A204.1 (cell line): ENCODE data around the gene UQCRC1.

Experiments used
- FAIRE-seq: peaks from 2 replicates; lab custom pipeline; 2012; peaks lifted over from hg19 to GRCh38; lab: Jason Lieb, UNC

Gene UQCRC1

GRCh38 chr3:48598323-48599076 is 10.9 kb downstream of the UQCRC1 start:
- FAIRE-seq, result no peak

DNA sequence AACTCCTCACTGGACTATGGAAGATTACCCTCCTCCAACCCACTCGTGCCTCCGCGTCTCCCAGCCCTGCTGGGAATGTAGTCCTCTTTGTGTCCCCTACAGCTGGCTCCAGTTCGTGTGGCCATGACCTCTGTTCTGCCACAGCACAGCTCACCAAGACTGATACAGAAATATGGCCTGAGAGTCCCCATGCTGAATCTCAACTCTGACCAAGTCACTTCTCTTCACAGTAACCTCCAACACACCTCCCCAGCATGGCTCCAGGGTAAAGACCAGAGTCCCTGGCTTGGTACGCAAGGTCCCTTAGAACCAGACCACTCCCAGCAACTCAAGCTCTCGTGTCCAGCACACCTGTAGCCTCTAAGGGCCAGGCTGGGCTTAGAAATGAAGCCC is 12.0 kb downstream of the UQCRC1 start:
- no peak for FAIRE-seq

GRCh38 chr3:48596676-48597407 is 12.6 kb downstream of the UQCRC1 start:
- FAIRE-seq, result no peak

DNA sequence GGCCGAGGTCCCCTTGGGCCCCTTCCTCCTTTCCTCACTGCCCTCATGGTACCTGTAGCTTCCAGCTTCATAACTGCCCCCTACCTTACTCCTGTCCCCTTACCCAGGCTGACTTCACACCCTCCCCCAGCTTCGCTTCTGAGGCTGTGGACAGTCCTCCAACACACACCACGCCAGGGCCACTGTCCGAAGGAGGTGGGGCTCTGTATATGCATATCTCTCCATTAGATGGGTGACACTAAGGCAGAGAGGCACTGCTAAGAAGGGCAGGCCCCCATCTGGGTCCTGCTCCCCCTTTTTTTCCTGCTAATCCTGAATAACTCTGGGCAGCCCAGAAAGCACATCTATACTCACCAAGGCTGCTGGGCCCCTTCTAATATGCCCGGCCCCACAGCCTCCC is 13.3 kb downstream of the UQCRC1 start:
- no peak for FAIRE-seq

GRCh38 chr3:48595526-48596121 is 13.8 kb downstream of the UQCRC1 start:
- FAIRE-seq, result no peak

DNA sequence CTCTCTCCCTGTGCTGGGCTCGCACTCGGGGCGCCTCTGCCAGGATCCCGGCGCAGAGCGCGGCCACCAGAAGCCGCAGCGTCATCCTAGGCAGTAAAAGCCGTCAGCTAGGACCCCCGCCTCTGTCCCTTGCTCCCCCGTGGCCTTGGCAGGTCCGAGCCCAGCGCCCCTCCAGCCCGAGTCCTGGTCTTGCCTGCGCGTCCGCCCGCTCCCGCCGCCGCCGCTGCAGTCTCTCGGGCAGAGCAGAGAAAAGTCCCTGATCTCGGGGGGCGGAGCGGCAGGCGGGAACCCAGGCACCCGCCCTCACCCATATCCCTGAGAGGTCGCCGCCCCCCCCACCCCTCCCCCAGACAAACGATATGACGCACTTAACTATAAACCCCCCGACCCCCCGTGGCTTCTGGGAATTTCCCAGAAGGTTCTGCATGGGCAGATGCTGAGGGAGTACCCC is 14.3 kb downstream of the UQCRC1 start, which contains the start of gene COL7A1:
Gene COL7A1 (minus strand): TSS at position 255 of the 451 bp plus-strand sequence. CDS start 170 bp downstream, at position 85.
- no peak for FAIRE-seq

DNA sequence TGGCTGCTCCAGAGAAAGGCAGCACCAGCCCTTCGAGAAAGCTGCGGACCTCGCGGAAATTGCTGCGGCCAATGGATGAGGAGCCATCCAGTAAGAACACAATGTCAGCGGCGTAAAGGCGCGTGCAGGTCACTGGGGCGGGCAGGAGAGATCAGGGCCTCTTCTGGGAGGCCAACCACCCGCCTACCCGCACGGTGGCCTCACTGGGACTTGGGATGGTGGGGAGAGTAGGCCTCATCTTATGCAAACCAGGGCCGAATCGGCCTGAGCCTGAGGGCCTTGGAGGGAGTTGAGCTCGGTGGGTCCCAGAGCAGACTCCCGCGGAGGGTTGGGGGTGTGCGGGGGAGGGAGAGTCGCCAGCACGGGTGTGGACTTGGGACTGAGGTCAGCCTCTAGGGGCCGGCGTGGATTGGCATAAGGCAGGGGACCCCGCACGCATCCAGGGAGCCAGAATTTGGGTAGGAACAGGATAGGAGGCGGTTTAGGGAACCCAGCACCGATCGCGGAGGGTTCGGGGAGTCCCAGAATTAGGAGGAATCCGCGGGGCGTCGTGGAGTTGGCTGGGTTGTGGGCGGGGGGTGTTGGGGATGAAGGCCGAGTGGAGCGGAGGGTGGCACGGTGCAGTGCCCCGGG is 14.9 kb downstream of the UQCRC1 start:
- FAIRE-seq, result no peak

GRCh38 chr3:48593337-48593736 is 16.1 kb downstream of the UQCRC1 start:
- no peak for FAIRE-seq

DNA sequence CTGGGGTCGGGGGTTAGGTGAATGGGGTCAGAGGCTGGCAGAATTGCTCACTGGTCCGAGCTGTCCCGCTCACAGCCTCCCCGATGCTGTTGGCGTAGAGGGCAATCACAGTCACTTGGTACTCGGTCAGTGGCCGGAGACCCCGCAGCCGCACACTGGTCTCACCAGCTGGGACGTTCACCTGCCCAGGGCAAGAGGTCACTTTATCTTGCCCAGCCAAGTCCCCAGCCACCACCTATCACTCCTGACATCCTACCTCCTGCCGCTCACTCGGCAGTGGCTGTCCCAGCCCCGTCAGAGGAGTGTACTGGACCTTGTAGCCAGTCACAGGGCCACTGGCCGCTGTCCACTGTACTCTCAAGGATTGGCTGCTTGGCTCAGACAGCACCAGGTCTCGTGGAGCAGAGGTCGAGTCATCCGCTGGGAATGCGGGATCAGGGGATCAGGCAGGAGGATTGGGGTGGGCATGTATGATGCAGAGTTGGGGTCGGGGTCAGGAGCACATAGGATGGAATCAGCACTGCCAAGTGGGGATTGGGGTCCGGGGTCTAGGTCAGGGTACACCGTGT is 16.8 kb downstream of the UQCRC1 start:
- no peak for FAIRE-seq

DNA sequence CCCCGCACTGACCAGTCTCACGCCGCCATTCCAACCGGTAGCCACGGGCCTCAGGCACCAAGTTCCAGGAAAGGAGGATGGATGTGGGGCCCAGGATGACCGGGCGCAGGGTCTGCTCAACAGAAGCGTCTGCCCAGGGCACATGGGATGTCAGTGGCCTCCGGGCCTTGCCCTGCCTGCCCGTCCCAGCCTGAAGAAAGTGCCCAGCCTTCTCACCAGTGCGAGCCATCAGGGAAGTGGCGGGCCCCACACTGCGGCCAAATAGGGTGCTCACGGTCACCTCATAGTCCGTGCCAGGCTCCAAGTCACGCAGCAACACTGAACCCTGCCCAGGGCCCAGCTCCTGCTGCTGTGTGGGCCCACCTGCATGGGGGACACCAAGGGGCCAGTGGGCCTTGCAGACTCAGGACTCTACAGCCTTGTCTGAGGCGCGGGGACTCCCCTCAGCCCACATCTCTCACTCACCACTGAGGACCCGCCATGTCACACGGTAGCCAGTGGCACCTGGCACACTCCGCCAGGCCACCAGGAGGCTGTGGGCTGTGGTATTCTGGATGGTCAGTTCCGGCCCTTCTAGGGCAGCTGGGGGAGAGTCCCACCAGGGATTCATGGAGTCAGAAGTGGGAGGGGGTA is 17.4 kb downstream of the UQCRC1 start:
- FAIRE-seq, result no peak

DNA sequence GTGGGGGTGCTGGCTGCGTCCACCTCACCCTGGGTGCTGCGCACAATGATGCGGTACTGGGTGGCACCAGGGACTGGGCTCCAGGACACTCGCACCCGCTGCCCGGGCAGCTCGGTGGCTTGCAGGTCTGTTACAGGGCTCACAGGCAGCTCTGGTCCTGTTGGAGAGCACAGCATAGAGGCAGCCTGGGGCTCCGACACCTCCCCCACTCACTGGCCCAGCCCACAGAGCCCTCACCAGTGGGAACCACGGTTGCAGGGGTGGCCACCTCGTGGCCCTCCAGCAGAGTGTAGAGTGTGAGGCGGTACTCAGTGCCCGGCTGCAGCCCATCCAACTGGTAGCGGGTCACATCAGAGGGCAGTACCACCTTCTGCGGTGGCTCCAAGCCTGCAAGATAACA is 18.0 kb downstream of the UQCRC1 start:
- no peak for FAIRE-seq

- FAIRE-seq, result no peak
Measured at GRCh38 chr3:48588230-48588629, 21.2 kb downstream of the UQCRC1 start.

GRCh38 chr3:48587686-48588085 is 21.8 kb downstream of the UQCRC1 start:
- no peak for FAIRE-seq

DNA sequence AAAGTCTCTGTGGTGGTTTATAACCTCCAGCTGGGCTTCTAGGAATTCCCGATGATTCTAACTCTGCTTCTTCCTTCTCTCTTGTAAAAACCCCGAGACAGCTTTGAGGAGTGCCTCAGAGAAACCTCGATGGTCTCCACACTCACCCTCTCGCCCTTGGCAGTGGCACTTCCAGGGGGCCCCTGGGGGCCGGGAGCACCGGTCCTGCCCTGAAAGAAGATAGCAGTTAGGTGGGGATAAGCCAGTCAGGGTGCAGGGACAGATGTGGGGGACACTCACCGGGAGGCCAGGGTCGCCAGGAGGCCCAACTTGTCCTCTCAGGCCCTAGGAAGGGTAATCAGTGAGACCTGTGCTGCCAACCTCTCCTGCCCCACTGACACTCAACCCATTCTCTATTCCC is 24.0 kb downstream of the UQCRC1 start:
- no peak for FAIRE-seq

DNA sequence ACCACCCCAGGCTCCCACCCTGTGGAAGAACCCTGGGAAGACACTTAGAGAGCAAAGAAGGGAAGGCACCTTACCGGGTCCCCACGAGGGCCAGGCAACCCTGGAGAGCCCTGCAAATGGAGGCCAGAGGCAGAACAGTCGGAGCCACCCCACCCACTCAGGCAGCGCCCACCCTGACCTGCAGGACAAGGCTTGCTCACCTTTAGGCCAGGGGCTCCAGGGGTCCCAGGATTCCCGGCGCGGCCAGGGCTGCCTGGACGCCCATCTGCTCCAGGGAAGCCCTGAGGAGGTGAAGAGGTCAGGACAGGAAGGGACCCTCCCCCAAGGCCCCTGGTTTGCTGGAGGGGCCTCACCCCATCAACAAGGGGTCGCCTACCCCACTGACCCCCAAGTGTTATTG is 24.6 kb downstream of the UQCRC1 start:
- FAIRE-seq, result no peak

DNA sequence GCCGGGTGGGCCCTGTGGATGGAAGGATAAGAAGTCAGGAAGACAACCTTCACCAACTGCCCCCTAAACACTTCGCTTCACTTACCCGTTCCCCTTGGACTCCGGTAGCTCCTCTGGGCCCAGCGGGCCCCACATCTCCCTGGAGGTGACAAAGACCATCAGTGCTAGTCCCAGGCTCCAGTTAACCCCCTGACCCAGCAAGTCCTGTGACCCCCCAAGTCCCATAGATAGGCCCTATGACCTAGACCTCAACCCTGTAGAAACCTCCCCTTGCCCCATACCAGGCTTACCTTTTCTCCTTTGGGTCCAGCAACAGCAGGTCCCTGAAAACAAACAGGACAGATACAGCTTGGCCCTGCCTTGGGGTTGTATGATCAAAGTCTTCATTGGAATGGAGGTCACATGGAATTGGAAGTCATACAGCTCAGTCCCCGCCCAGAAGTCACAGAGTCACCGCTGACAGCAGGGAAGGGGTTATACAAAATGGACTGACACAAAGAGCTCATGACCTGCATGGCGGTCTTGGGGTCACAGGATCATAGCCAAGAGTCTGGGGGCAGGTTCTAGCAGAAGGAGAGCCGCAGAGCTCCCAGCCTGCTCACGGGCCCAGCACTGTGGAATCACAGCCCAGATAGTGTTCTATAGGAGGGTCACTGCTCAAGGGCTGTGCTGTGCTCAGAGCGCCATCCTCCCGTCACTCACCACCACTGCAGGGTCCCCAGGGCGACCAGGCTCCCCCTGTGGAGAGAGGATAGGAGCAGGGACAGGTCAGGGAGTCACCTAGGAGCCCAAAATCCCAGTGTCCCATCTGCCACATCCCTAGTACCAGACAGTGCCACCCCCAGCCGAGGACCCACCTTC is 27.6 kb downstream of the UQCRC1 start:
- FAIRE-seq, result no peak

- no peak for FAIRE-seq
Measured at GRCh38 chr3:48576647-48577046, 32.8 kb downstream of the UQCRC1 start.

GRCh38 chr3:48575366-48575765 is 34.1 kb downstream of the UQCRC1 start:
- FAIRE-seq, result no peak

DNA sequence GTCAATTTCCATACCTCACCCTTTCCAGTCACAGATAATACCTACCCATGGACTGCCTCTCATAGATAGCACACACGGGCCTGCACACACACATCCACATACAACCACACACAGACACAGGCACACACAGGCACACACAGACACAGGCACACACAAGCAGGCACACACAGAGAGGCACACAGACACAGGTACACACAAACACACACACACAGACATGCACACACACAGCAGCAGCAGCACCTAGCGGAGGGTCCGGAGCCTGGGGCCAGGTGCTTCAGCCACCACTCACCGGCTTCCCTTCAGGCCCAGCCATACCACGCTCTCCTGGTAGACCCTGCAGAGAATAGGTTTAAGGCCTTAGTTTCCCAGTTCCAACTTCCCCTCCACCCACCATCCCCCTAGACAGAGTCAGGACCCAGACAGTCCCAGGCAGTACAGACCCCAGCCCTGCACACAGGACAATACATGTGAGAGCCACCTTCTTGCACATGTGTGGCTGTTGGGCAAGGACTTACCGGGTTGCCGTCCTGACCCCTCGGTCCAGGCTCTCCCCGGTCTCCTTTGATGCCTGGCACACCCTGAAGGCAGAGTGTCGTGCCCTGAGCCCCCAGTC is 35.4 kb downstream of the UQCRC1 start:
- no peak for FAIRE-seq

DNA sequence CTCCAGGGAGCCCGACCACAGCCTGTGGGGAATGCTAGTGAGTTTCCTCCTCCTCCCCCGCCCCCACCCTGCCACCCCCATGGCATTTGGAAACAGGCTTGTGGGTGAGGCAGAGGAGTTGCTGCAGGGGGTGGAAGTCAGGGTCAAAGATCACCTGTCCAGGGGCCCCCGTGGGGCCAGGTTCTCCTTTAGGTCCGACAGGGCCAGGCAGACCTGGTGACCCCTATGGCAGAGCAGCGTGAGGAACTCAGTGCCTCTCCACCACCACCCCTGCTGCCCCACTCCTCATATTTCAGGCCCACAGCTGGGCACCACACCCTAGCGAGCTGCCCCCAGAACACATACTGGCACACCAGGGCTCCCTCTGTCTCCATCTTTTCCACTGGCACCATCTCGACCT is 36.9 kb downstream of the UQCRC1 start:
- FAIRE-seq, result no peak

- FAIRE-seq, result no peak
Measured at GRCh38 chr3:48571938-48572337, 37.5 kb downstream of the UQCRC1 start.
